ENCODE results near the gene DLD. TPM values are rescaled to one million over a fixed set of nuclear protein-coding genes. Genes with fewer than 3 reads are reported as not detected.
A peak's percentile ranks its signal among the peaks of the same experiment; 100 is the strongest.

DLD gene
- total and polyA plus RNA-seq, 2 of the 13 experiments (the other 11 are each of a cell fraction or from before 2014, with no cell fraction given) = 56.8 to 95.2 TPM

DNA sequence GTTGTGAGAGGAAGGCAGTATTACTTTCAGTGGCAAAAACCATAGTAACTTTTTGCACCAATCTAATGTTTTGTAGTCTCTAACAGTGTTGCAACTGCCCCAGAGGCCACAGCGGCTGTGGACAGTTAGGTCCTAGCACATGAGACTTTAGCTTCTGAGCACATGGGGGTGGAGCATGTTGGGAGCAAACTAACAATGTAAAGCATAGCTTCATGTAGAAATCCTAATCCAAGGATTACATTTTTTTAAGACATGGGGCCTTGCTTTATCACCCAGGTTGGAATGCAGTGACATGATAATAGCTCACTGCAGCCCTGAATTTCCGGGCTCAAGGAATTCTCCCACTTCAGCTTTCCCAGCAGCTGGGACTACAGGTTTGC is 62.9 kb downstream of the DLD start:
- Histone ChIP-seq H3K4me3 (replicated peaks in 1 of 3; ENCODE audit: insufficient read depth in 1 of 3, low read depth in 2 of 3, low read length in 3 of 3) (no peak overlapping the region), H3K4me2 (ENCODE audit: low read depth, low read length) (no peak overlapping the region), H3K9ac (ENCODE audit: insufficient read depth, low read depth, low read length) (no peak overlapping the region), H3K9me3 (ENCODE audit: low read length) (no peaks in the 10 kb centered on the region), H3K27me3 (ENCODE audit: control insufficient read depth in 1 of 2, insufficient read depth in 2 of 2, low read length in 2 of 2) (no peaks in the 10 kb centered on the region), H3K79me2 (ENCODE audit: insufficient read depth, low read length) (no peaks in the 10 kb centered on the region), H3K27ac (ENCODE audit: extremely low read length, insufficient read depth, low read length) (no peak overlapping the region), H3K4me1 (ENCODE audit: insufficient read depth, low read length) (peaks cover 58% of the 10 kb centered on the region), H4K20me1 (ENCODE audit: insufficient read depth, low read length) (no peaks in the 10 kb centered on the region), H3K36me3 (replicated peaks in 1 of 2; ENCODE audit: control insufficient read depth in 1 of 2, insufficient read depth in 2 of 2, low read length in 2 of 2) (peaks cover 26 to 63% of the 10 kb centered on the region in 2 experiments), H2AFZ (ENCODE audit: low read length) (no peak overlapping the region)
- BruUV-seq (replicated peaks) = no TSS peak
- FAIRE-seq = no peak
- peak; percentile 19 for DNase-seq (ENCODE audit: low spot score)
- ChIA-PET POLR2A (no interaction called here), CTCF (ENCODE audit: low intra/inter-chr PET ratio, low total read pairs) (no interaction called here)
- 74% methylated on average over 2 of the region's 2 CpGs for WGBS (ENCODE audit: low lambda C conversion rate)
- intact Hi-C loops (cut with micrococcal nuclease; ENCODE audit: unreplicated experiment) (no loop called here), in situ Hi-C loops (cut with HindIII; ENCODE audit: extremely low pct_ligation_motif_present, low pct_unique_long_range_greater_than_20kb) (no loop called here)
- ATAC-seq = peak; percentile 48; the same call in 2 of the 3 replicates
- TF ChIP-seq, protein P1, sequence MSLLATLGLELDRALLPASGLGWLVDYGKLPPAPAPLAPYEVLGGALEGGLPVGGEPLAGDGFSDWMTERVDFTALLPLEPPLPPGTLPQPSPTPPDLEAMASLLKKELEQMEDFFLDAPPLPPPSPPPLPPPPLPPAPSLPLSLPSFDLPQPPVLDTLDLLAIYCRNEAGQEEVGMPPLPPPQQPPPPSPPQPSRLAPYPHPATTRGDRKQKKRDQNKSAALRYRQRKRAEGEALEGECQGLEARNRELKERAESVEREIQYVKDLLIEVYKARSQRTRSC (CRISPR knock-in tag; IDR thresholded peaks at IDR 0.05; ENCODE audit: low read depth) = no peak
- TF ChIP-seq CAMTA2 (CRISPR knock-in tag; IDR thresholded peaks at IDR 0.05; ENCODE audit: borderline replicate concordance) (no peak), ARNT (IDR thresholded peaks at IDR 0.05) (no peak), ERF (CRISPR knock-in tag; IDR thresholded peaks at IDR 0.05) (no peak), ZNF841 (CRISPR knock-in tag; IDR thresholded peaks at IDR 0.05; ENCODE audit: borderline replicate concordance) (no peak), ZNF7 (CRISPR knock-in tag; IDR thresholded peaks at IDR 0.05) (no peak), BHLHE40 (IDR thresholded peaks at IDR 0.05; ENCODE audit: low read length) (no peak), TAF1 (CRISPR knock-in tag; IDR thresholded peaks at IDR 0.05) (no peak), MAFF (IDR thresholded peaks at IDR 0.05; ENCODE audit: low read depth, low read length) (no peak)
- TF ChIP-seq, protein P2, sequence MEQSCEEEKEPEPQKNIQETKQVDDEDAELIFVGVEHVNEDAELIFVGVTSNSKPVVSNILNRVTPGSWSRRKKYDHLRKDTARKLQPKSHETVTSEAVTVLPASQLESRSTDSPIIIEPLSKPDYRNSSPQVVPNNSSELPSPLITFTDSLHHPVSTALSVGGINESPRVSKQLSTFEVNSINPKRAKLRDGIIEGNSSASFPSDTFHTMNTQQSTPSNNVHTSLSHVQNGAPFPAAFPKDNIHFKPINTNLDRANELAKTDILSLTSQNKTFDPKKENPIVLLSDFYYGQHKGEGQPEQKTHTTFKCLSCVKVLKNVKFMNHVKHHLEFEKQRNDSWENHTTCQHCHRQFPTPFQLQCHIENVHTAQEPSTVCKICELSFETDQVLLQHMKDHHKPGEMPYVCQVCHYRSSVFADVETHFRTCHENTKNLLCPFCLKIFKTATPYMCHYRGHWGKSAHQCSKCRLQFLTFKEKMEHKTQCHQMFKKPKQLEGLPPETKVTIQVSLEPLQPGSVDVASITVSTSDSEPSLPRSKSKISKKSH (CRISPR knock-in tag; IDR thresholded peaks at IDR 0.05; ENCODE audit: borderline replicate concordance) = no peak
- TF ChIP-seq, protein P3, sequence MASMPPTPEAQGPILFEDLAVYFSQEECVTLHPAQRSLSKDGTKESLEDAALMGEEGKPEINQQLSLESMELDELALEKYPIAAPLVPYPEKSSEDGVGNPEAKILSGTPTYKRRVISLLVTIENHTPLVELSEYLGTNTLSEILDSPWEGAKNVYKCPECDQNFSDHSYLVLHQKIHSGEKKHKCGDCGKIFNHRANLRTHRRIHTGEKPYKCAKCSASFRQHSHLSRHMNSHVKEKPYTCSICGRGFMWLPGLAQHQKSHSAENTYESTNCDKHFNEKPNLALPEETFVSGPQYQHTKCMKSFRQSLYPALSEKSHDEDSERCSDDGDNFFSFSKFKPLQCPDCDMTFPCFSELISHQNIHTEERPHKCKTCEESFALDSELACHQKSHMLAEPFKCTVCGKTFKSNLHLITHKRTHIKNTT (CRISPR knock-in tag; IDR thresholded peaks at IDR 0.05) = no peak
- TF ChIP-seq, protein P4, sequence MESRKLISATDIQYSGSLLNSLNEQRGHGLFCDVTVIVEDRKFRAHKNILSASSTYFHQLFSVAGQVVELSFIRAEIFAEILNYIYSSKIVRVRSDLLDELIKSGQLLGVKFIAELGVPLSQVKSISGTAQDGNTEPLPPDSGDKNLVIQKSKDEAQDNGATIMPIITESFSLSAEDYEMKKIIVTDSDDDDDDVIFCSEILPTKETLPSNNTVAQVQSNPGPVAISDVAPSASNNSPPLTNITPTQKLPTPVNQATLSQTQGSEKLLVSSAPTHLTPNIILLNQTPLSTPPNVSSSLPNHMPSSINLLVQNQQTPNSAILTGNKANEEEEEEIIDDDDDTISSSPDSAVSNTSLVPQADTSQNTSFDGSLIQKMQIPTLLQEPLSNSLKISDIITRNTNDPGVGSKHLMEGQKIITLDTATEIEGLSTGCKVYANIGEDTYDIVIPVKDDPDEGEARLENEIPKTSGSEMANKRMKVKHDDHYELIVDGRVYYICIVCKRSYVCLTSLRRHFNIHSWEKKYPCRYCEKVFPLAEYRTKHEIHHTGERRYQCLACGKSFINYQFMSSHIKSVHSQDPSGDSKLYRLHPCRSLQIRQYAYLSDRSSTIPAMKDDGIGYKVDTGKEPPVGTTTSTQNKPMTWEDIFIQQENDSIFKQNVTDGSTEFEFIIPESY (CRISPR knock-in tag; IDR thresholded peaks at IDR 0.05) = no peak
- TF ChIP-seq, protein P5, sequence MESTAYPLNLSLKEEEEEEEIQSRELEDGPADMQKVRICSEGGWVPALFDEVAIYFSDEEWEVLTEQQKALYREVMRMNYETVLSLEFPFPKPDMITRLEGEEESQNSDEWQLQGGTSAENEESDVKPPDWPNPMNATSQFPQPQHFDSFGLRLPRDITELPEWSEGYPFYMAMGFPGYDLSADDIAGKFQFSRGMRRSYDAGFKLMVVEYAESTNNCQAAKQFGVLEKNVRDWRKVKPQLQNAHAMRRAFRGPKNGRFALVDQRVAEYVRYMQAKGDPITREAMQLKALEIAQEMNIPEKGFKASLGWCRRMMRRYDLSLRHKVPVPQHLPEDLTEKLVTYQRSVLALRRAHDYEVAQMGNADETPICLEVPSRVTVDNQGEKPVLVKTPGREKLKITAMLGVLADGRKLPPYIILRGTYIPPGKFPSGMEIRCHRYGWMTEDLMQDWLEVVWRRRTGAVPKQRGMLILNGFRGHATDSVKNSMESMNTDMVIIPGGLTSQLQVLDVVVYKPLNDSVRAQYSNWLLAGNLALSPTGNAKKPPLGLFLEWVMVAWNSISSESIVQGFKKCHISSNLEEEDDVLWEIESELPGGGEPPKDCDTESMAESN (CRISPR knock-in tag; conservative IDR thresholded peaks at IDR 0.05) = no peak
- TF ChIP-seq, protein P6, sequence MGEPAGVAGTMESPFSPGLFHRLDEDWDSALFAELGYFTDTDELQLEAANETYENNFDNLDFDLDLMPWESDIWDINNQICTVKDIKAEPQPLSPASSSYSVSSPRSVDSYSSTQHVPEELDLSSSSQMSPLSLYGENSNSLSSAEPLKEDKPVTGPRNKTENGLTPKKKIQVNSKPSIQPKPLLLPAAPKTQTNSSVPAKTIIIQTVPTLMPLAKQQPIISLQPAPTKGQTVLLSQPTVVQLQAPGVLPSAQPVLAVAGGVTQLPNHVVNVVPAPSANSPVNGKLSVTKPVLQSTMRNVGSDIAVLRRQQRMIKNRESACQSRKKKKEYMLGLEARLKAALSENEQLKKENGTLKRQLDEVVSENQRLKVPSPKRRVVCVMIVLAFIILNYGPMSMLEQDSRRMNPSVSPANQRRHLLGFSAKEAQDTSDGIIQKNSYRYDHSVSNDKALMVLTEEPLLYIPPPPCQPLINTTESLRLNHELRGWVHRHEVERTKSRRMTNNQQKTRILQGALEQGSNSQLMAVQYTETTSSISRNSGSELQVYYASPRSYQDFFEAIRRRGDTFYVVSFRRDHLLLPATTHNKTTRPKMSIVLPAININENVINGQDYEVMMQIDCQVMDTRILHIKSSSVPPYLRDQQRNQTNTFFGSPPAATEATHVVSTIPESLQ (CRISPR knock-in tag; conservative IDR thresholded peaks at IDR 0.05) = no peak
- TF ChIP-seq, protein P7, sequence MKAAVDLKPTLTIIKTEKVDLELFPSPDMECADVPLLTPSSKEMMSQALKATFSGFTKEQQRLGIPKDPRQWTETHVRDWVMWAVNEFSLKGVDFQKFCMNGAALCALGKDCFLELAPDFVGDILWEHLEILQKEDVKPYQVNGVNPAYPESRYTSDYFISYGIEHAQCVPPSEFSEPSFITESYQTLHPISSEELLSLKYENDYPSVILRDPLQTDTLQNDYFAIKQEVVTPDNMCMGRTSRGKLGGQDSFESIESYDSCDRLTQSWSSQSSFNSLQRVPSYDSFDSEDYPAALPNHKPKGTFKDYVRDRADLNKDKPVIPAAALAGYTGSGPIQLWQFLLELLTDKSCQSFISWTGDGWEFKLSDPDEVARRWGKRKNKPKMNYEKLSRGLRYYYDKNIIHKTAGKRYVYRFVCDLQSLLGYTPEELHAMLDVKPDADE (CRISPR knock-in tag; IDR thresholded peaks at IDR 0.05) = no peak

Data from HepG2 (cell line).